NCI-H1048 (cell line): ENCODE measurements around the gene CPA5.

Experiments
- DNase-seq: peaks from one replicate; lab custom pipeline; 2025; lab: John Stamatoyannopoulos, UW

The CPA5 gene

GRCh38 chr7:130332259-130333053 lies 12.2 kb upstream of the CPA5 start:
- no peak for DNase-seq

DNA sequence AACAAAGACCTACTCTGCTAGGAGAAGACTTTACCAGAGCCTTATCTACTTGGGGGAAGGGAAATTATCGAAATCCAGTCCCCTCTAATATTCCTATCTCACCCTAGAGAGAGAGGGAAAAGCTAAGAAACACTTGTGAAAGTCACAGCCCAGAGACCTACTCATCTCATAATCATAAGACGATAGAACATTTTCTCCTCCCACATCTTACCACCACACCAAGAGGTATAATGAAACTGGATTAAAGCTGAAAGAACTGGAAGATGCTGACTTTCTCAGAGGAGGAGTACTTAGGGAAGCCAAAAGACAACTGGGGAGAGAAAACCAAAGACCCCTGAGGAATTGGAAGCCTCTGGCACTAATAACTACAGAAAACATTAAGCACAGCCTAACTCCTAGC lies 10.8 kb upstream of the CPA5 start:
- DNase-seq, result no peak

DNA sequence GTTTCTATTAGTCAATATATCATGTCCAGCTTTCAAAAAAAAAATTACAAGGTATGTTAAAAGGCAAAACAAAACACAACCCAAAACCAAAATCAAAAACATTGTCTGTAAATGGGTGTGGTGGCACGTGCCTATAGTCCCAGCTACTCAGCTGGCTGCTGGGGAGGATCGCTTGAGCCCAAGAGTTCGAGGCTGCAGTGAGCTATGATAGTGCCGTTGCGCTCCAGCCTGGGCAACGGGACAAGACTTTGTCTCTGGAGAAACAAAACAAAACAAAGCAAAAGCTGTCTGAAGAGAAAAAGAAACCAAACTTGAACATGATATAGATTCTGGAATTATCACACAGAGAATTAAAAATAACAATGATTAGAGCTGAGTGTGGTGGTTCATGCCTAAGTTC lies 10.3 kb upstream of the CPA5 start:
- no peak for DNase-seq

- DNase-seq, result no peak
Measured at GRCh38 chr7:130337410-130337971, 7.1 kb upstream of the CPA5 start.

- no peak for DNase-seq
Measured at GRCh38 chr7:130338233-130338632, 6.4 kb upstream of the CPA5 start.

DNA sequence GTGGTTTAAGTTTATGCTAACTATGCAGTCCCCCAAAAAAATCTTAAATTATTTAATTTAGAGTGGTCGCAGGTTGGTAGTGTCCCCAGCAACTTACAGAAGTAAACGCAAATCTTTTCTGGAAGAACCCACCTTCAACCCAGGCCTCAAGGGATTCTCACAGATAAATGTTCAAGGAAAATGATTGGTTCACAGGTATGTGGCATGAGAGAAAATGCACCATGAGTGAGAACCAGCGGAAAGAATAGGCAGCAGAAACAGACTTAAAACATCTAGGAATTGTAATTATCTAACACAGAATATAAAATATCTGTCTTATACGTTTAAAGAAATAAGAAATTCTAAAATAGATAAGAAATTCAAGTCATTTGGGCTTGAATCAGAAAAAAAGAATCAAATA lies 2.7 kb upstream of the CPA5 start:
- DNase-seq, result no peak

DNA sequence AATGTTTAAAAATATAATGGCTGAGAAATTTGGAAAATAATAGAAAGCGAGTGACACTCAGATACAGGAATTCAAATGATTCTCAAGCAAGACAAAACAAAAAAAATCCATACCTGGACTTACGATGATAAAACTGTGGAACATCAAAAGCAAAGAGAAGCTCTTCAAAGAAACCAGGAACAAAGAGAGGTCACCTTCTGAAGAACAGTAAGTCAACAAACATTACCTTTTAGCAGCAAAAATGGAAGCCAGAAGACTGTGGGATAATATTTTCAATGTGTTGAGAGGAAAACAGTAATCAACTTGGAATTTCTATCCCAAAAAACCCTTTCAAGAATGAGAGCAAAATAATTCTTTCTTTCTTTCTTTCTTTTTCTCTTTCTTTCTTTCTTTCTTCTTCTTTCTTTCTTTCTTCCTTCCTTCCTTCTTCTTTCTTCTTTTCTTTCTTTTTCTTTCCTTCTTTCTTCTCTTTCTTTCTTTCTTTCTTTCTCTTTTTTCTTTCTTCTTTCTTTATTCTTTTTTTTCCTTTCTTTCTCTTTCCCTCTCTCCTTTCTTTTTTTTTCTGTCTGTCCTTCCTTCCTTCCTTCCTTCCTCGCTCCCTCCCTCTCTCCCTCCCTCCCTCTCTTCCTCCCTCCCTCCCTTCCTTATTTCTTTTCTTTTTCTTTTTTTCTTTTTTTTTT lies 1.8 kb upstream of the CPA5 start:
- no peak for DNase-seq

DNA sequence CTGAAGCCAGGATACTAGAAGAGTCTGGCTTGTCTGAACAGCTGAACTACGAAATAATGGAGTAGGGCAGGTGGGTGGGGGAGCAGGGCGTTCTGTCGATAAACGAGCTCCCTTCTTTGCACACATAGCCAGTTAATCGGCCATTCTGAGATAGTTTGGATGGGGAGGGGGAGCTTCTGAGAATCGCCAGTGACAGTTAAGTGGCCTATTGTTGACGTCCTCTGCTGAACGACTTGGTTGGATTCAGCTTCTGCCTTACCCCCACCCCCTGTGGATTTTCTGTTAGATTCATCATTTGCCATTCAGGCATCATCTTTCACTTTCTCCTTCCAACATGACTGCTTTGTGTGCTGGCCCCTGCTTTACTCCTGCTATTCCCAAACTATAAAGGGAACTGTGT lies 520 bp downstream of the CPA5 start:
- no peak for DNase-seq

DNA sequence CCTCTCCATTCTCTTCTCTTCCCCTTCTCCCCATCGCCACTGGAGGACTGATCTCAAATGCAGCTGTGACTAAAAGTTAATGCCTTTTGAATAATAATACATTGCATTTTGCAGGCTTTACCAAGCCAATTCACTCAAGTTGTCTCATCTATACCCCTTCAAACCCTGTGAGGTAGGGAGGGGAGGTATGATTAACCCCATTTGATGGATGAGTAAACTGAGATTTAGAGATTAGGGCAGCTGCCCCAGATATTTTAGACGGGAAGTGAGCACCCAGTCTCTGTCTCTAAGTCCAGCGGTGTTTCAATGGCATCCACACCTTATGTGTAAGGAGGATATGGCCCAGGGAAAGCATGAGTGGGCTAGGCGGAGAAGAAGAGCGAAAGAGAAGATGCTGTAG lies 1.1 kb downstream of the CPA5 start:
- no peak for DNase-seq

DNA sequence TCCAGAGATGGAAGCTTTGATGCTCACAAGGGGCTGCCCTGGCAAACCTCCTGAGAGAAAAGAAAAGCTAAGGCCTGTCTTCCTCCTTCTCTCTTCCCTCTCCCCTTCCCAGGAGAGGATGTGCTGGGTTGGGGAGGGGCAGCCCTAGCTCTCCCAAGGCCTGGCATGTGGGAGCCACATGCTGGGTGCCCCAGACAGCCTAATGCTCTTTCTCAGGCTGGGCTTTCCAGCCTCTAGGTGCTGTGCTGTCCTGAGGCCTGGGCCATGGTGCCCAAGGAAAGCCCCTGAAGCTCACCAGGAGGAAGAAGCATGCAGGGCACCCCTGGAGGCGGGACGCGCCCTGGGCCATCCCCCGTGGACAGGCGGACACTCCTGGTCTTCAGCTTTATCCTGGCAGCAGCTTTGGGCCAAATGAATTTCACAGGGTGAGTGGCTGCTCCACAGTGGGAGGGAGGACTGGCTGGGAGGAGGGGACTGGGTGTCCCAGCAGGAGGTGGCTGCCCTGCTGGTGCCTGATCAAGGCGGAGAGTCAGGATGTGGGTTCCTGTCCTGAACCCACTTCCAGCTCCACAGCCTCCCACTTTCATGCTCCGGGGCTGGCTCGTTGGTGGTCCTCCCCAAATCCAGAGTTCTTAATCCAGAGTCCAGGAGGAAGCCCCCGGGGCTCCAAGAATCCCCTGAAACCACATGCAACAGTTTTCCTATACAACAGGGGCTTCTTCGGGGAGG lies 1.7 kb downstream of the CPA5 start:
- no peak for DNase-seq

GRCh38 chr7:130346941-130347340 lies 2.3 kb downstream of the CPA5 start:
- DNase-seq, result no peak

DNA sequence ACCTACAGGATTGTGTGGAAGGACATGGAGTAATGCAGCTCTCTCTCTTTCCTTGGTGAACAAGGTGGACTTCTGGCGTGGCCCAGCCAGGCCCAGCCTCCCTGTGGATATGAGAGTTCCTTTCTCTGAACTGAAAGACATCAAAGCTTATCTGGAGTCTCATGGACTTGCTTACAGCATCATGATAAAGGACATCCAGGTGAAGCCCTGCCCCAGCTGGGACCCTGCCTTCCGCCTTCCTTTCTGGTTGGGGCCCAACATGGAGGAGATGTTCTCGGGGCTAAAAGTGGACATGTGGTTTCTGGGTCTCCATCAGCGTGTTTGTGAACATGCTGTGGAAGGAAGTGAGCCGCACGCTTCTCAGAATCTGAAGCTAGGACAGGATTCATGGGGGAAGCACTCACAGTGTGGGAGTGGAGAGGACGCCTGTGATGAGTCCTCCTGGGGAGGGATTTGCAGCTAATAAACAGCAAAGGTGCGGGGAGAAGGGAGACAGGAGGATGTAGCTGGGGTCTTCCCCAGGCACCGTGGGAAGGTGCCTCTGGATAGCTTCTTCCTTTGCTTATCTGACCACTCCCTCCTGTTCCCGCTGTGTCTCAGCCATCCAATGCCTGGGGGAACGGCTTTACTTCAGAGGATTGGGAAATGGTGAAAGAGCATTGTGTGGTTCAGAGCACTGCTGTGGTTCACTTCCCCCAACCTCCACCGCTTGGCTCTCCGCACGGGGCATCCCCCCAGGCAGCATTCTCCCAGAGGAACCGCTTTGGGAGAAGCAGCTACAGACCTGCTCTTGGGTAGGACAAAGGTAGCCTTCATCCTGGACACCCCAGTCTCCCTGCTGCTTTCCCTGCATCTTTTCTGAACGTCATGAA lies 5.5 kb downstream of the CPA5 start:
- no peak for DNase-seq

- no peak for DNase-seq
Measured at GRCh38 chr7:130350945-130351790, 6.6 kb downstream of the CPA5 start.

DNA sequence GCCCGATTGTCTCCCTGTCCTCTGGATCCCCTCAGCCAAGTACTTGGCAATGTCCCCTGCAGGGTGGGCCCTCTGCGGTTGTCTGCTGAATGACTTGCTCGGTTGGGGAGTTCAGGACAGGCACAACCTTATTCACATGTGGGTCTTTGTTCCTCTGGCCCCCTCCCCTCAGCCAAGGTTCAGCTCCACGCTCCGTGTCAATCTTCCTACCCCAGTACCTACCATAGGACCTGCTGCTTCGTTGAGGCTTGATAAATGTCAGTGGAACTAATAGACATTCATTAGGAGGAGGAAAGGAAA lies 7.1 kb downstream of the CPA5 start:
- DNase-seq, result no peak

DNA sequence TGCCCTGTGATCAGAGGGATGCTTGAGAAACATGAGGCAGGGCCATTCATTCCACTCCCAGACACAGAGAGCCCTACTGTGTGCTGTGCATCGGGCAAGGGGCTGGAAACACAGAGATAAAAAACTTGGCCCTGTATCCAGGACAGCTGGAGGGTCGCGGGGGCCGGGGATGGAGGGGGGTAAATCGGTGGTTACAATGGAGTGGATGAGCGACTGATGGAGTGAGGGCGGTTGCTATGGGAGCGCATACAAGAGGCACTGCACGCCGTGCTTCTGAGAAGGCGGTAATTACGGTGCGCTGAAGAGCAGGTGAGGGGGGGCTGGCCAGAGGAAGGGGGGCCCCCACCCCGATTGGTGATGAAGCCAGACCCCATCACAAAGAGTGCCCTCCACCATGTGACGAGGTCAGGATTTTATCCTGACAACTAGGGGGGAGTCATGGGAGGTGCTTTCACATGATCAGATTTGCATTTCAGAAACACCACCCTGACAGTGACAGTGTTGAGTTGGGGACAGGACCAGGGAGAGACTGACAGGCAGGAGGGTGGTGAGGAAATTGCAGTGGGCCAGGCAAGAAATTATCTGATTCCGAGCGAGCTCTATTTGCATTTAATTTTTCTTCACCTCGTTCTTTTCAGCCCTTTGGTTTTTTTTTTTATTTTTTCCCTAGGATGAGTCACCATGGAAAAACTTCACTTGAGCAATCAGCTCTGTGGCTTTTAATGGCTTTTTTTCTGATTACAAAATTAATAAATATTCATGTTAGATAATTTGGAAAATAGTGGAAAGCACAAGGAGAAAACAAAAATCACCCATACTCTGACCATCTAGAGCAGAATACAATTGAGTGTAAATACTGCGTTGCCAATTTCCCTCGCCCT lies 7.8 kb downstream of the CPA5 start:
- DNase-seq, result no peak

GRCh38 chr7:130353196-130353595 lies 8.6 kb downstream of the CPA5 start:
- DNase-seq, result no peak

DNA sequence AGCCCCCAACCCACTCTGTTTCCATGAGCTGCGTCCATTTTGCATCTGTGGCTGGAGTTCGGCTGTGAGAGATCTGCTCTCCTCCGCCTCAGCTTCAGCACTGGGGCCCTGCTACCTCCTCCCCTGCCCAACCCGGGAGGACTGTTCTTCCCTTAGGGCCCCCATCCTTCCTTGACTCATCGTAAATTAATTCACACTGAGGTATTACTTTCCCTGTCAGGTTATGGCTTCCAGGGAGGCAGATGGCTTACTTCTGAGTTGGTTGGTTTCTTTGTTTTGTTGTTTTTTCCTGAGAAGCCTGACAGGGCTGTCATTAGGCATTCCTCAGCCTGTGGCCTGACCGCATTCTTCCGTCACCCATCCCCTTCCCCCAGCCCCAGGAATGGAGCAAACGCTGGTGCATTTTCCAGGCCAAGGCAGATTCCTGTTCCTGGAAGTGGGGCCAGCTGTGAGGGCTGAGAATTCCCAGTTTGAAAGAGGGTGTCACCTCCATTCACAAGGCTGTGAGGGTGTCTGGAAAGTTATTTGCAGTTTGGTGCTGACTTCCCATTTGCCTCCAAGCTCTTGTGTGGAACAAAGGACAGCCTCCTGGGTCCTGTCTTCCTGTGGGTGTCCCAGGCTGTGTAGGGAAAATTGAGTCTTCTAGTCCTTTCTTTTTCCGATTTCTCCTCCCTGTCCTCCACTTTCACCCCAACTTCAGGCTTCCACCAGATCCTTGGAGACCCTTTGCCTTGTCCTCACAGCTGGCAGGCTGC lies 11.7 kb downstream of the CPA5 start:
- DNase-seq, result no peak

DNA sequence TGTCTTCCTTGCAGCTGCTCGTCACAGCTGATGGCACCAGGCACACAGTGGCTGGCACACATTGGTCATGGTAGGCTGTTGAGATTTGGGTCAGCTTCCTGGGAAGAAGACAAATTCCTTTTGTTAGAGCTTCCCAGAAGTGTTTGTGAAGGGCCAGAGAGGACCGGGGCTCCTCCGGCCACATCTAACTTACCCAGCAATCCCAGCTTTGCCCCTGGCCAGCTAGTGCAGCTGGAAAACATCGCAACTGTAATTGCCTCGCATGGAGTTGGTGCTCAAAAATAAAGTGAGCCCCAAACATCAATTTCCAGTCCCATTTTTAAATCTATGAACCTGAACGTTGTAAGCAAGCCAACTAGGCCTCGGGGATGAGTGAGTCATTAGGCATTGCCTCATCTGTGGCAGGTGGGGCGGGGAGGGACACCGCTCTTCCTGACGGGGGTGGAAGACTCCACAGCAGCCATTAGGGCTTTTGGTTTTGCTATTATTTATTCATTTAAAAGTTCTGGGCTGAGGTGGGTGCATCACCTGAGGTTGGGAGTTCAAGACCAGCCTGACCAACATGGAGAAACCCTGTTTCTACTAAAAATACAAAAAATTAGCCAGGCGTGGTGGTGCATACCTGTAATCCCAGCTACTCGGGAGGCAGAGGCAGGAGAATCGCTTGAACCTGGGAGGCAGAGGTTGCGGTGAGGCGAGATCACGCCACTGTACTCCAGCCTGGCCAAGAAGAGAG lies 12.4 kb downstream of the CPA5 start:
- DNase-seq, result no peak

- no peak for DNase-seq
Measured at GRCh38 chr7:130358471-130358870, 13.9 kb downstream of the CPA5 start.
